ENCODE measurements around the gene F11R.
"Not testable (repeated sequence)": the region's sequence is repeated elsewhere in the genome, so short reads cannot be mapped to it uniquely, and the experiment has no call there.

Gene F11R

GRCh38 chr1:161009602-161010211 lies 11.2 kb downstream of the F11R start:
- FAIRE-seq = no peak

GRCh38 chr1:161008869-161009510 lies 12.0 kb downstream of the F11R start:
- FAIRE-seq = no peak

- FAIRE-seq = no peak
These were observed 13.6 kb downstream of the F11R start for GRCh38 chr1:161007369-161007768.

GRCh38 chr1:161006563-161006962 lies 14.4 kb downstream of the F11R start:
- FAIRE-seq = no peak

GRCh38 chr1:161001525-161001924 lies 19.4 kb downstream of the F11R start:
- FAIRE-seq = no peak

- no peak for FAIRE-seq
These were observed 20.0 kb downstream of the F11R start for GRCh38 chr1:161000736-161001480.

- FAIRE-seq = no peak
These were observed 21.6 kb downstream of the F11R start for GRCh38 chr1:160999376-160999775.

- FAIRE-seq = peak; percentile 78
These were observed 23.5 kb downstream of the F11R start for GRCh38 chr1:160997323-160998038.

- no peak for FAIRE-seq
These were observed 24.8 kb downstream of the F11R start for GRCh38 chr1:160996178-160996577.

GRCh38 chr1:160993544-160994193 lies 27.3 kb downstream of the F11R start:
- FAIRE-seq = peak; percentile 80

GRCh38 chr1:160992036-160992435 lies 28.9 kb downstream of the F11R start:
- FAIRE-seq = not testable (repeated sequence)

- FAIRE-seq = no peak
These were observed 33.4 kb downstream of the F11R start for GRCh38 chr1:160987359-160988050.

- FAIRE-seq = no peak
These were observed 35.2 kb downstream of the F11R start for GRCh38 chr1:160985723-160986122.

- FAIRE-seq = no peak
These were observed 39.2 kb downstream of the F11R start for GRCh38 chr1:160981584-160982411.

GRCh38 chr1:160979286-160979685 lies 41.7 kb downstream of the F11R start:
- no peak for FAIRE-seq

GRCh38 chr1:160978510-160978927 lies 42.4 kb downstream of the F11R start:
- FAIRE-seq = no peak

GRCh38 chr1:160975026-160975425 lies 45.9 kb downstream of the F11R start:
- no peak for FAIRE-seq

GRCh38 chr1:160973491-160973890 lies 47.5 kb downstream of the F11R start:
- no peak for FAIRE-seq

GRCh38 chr1:160972939-160973338 lies 48.0 kb downstream of the F11R start:
- no peak for FAIRE-seq

- no peak for FAIRE-seq
These were observed 49.3 kb downstream of the F11R start for GRCh38 chr1:160971618-160972056.

- FAIRE-seq = no peak
These were observed 57.4 kb downstream of the F11R start for GRCh38 chr1:160963521-160963920.
